HG03460 (cell line): ENCODE data around the gene TSPAN15.

ENCODE experiments used
- ATAC-seq: cut with Tn5 transposase; IDR thresholded peaks from one replicate; pipeline ENCODE4 v1.9.1; 2021; ENCODE audit not compliant: unreplicated experiment

Gene TSPAN15

GRCh38 chr10:69416695-69417094 is 34.6 kb upstream of the TSPAN15 start, which contains the start of gene TACR2:
Gene TACR2, minus strand, starts transcription at chr10:69416918. Its CDS starts 595 bp downstream, at chr10:69416323.
- no peak for ATAC-seq

GRCh38 chr10:69417542-69417941 is 33.7 kb upstream of the TSPAN15 start:
- ATAC-seq, result no peak

GRCh38 chr10:69418052-69418752 is 33.1 kb upstream of the TSPAN15 start:
- no peak for ATAC-seq

GRCh38 chr10:69419096-69419743 is 32.0 kb upstream of the TSPAN15 start:
- ATAC-seq, result no peak

GRCh38 chr10:69419744-69420126 is 31.5 kb upstream of the TSPAN15 start:
- no peak for ATAC-seq

GRCh38 chr10:69421611-69422308 is 29.5 kb upstream of the TSPAN15 start:
- ATAC-seq, result no peak

GRCh38 chr10:69422676-69423075 is 28.6 kb upstream of the TSPAN15 start:
- no peak for ATAC-seq

GRCh38 chr10:69425041-69425440 is 26.2 kb upstream of the TSPAN15 start:
- no peak for ATAC-seq

- no peak for ATAC-seq
Observed at GRCh38 chr10:69425511-69426298, 25.6 kb upstream of the TSPAN15 start.

GRCh38 chr10:69426376-69426727 is 24.9 kb upstream of the TSPAN15 start:
- ATAC-seq, result no peak

- no peak for ATAC-seq
Observed at GRCh38 chr10:69428165-69428564, 23.1 kb upstream of the TSPAN15 start.

- ATAC-seq, result no peak
Observed at GRCh38 chr10:69434169-69434568, 17.1 kb upstream of the TSPAN15 start.

GRCh38 chr10:69434926-69435325 is 16.3 kb upstream of the TSPAN15 start:
- no peak for ATAC-seq

GRCh38 chr10:69435966-69436520 is 15.2 kb upstream of the TSPAN15 start:
- ATAC-seq, result no peak

- ATAC-seq, result no peak
Observed at GRCh38 chr10:69437321-69438259, 13.7 kb upstream of the TSPAN15 start.

GRCh38 chr10:69438536-69439349 is 12.5 kb upstream of the TSPAN15 start:
- ATAC-seq, result no peak

- ATAC-seq, result no peak
Observed at GRCh38 chr10:69439350-69439739, 11.9 kb upstream of the TSPAN15 start.

- ATAC-seq, result no peak
Observed at GRCh38 chr10:69439813-69440506, 11.3 kb upstream of the TSPAN15 start.

GRCh38 chr10:69443354-69443753 is 7.9 kb upstream of the TSPAN15 start:
- no peak for ATAC-seq
